Heart left ventricle (tissue), 16 donors: ENCODE data around the gene ZER1. TPM values are rescaled to one million over a fixed set of nuclear protein-coding genes. Genes with fewer than 3 reads are reported as not detected.

Experiments used
- ATAC-seq, 4 donors: fragments of 200-7000 bp; cut with Tn5 transposase; one replicate each; pipeline ENCODE4 v1.9.1; 2020 to 2022; ENCODE audit warnings: moderate library complexity in 4 of 4, mild to moderate bottlenecking in 3 of 4, moderate number of reproducible peaks in 1 of 4
- DNase-seq, 5 donors: peaks; one replicate each; pipeline ENCODE4 v3.0.0-alpha.2; 2020
- H3K27ac ChIP-seq, 12 donors: fragments of 200-600 bp; sonication (generic) in 4 of 12; one replicate each; pipeline versions ENCODE4 v1.5.0 to v1.8.0; 2016 to 2022; ENCODE audit warnings: mild to moderate bottlenecking in 2 of 12
- H3K27me3 ChIP-seq, 9 donors: fragments of 200-600 bp; sonication (generic) in 2 of 9; one replicate each; pipeline versions ENCODE4 v1.5.1 to v1.8.0; 2016 to 2022; ENCODE audit warnings: mild to moderate bottlenecking in 3 of 9
- H3K36me3 ChIP-seq, 9 donors: fragments of 200-600 bp; sonication (generic) in 2 of 9; one replicate each; pipeline versions ENCODE4 v1.5.0 to v1.8.0; 2018 to 2022; ENCODE audit warnings: mild to moderate bottlenecking in 2 of 9
- H3K4me1 ChIP-seq, 12 donors: fragments of 200-600 bp; sonication (generic) in 4 of 12; one replicate each; pipeline versions ENCODE4 v1.5.0 to v1.8.0; 2016 to 2022; ENCODE audit warnings: mild to moderate bottlenecking in 3 of 12
- H3K4me3 ChIP-seq, 12 donors: fragments of 200-600 bp; sonication (generic) in 4 of 12; one replicate each; pipeline versions ENCODE4 v1.5.0 to v1.8.0; 2017 to 2022; ENCODE audit warnings: mild to moderate bottlenecking in 9 of 12, moderate library complexity in 4 of 12
- H3K9me3 ChIP-seq, 12 donors: fragments of 200-600 bp; sonication (generic) in 4 of 12; one replicate each; pipeline versions ENCODE4 v1.5.0 to v1.8.0; 2016 to 2022; ENCODE audit warnings: mild to moderate bottlenecking in 1 of 12
- POLR2A ChIP-seq, 2 donors: fragments of 450-650 bp; IDR thresholded peaks; one replicate each; pipeline ENCODE4 v1.6.1; 2017; ENCODE audit warnings: antibody characterized with exemption in 2 of 2, mild to moderate bottlenecking in 2 of 2, moderate library complexity in 2 of 2
- WGBS, 4 donors: extraction: QIAGEN DNeasy Blood & Tissue Kit in 2 of 4; methylation state at CpG; one replicate each; pipeline versions ENCODE4 v1.1.5 to v1.1.7; 2013 to 2018; 5-methylcytosine and 5-hydroxymethylcytosine counted together
- intact Hi-C, 10 donors: fragments of 100-400 bp; cut with DNase I; formaldehyde crosslinking; loops; one replicate each; pipeline versions ENCODE4 v1.11.1 to v1.14.2; 2022
- polyA plus RNA-seq, 2 donors: library from polyadenylated mRNA; stranded (reverse); fragments of 200-250 nt; gene quantifications; one replicate each; pipeline ENCODE4 v1.2.3, GENCODE V29; 2013
- total RNA-seq, 9 donors: library from RNA; depleted of rRNA in 2 of 9; stranded (reverse); fragments of >200 nt in 2 of 9; fragmentation: NEBNext Ultra II Directional in 3 of 9; extraction: Animal tissue kit (Norgen Biotek cat#: 25700) in 3 of 9; gene quantifications; one replicate each; pipeline versions ENCODE4 v1.1.0 to v1.2.4, GENCODE V29; 2016 to 2023
- TF ChIP-seq, protein P1 (sequence below), 12 donors: fragments of 200-600 bp; sonication (generic) in 4 of 12; IDR thresholded peaks; one replicate each; pipeline versions ENCODE4 v1.5.0 to v1.8.0; 2018 to 2022; ENCODE audit warnings: antibody characterized with exemption in 12 of 12, mild to moderate bottlenecking in 5 of 12
- donor health status: ischemic (EF 13 %, LVEDD 7.1; RV severe dilation, severe dysfunction).
- donor health status: healthy with polysubstance abuse.
- donor health status: DM: no; HTN: yes; CAD: no.
- donor health status: DM: no; HTN: no; CAD: no.
- donor health status: ischemic (EF 25% LVEDD 6.9; RV normal size, moderate dysfunction).
- donor health status: ischemic (EF 25% LVEDD 5.7; RV mildly dilated, moderate dysfunction).
- donor health status: healthy.
- donor health status: DM: yes; HTN: yes; CAD: no.
- donor health status: ischemic (EF 35%, LVEDD 5.7; RV mildly dilated, moderate dysfunction).
- donor health status: nonischemic (EF 11% LVEDD 7.7; RV severe dilation, severe dysfunction).
- donor health status: DM: yes; HTN: yes; CAD: no.
- donor health status: PGD.
- donor health status: ischemic (EF 29% LVEDD 5.4; RV normal size, mild dysfunction).
- donor health status: nonischemic (EF 23%, LVEDD 6.1; RV moderate dilation, normal function).

The ZER1 gene
- total and polyA plus RNA-seq, 11 donors = 32.4 to 163 (median 59.6) TPM

DNA sequence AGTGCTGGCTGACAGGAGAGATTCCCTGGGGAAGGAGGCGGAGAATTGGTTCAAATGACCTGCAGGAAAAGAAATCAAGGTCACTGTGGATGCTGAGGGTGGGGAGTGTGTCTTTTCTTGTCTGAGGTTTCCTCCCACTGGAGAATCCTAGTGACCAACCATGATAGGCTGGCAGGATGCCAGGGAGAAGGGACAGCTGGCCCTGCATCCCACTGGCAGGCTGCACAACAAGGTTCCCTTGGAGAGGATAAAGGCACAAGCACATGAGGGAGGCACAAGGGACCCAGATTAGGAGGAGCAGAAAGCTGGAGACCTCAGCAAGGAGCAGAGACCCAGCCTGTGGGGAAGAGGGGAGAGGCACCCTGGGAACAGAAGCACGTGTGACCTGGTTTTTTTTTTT lies 36.4 kb downstream of the ZER1 start:
- no peak overlapping the region for H3K4me3 ChIP-seq
- no peaks in the 10 kb centered on the region for H3K27me3 ChIP-seq
- H3K9me3 ChIP-seq = no peaks in the 10 kb centered on the region
- ATAC-seq = no peak
- peaks cover 0 to 82% (median 62%) of the 10 kb centered on the region in 9 donors for H3K36me3 ChIP-seq
- TF ChIP-seq, protein P1, sequence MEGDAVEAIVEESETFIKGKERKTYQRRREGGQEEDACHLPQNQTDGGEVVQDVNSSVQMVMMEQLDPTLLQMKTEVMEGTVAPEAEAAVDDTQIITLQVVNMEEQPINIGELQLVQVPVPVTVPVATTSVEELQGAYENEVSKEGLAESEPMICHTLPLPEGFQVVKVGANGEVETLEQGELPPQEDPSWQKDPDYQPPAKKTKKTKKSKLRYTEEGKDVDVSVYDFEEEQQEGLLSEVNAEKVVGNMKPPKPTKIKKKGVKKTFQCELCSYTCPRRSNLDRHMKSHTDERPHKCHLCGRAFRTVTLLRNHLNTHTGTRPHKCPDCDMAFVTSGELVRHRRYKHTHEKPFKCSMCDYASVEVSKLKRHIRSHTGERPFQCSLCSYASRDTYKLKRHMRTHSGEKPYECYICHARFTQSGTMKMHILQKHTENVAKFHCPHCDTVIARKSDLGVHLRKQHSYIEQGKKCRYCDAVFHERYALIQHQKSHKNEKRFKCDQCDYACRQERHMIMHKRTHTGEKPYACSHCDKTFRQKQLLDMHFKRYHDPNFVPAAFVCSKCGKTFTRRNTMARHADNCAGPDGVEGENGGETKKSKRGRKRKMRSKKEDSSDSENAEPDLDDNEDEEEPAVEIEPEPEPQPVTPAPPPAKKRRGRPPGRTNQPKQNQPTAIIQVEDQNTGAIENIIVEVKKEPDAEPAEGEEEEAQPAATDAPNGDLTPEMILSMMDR (IDR thresholded peaks at IDR 0.05) = no peak
- no peak overlapping the region for H3K27ac ChIP-seq
- intact Hi-C loops = no loop called here
- WGBS, 4 donors = 54 to 67% (median 64%) methylated on average over 2 of the region's 2 CpGs
- DNase-seq = no peak
- H3K4me1 ChIP-seq = peaks cover 0 to 8% (median 0%) of the 10 kb centered on the region in 12 donors

DNA sequence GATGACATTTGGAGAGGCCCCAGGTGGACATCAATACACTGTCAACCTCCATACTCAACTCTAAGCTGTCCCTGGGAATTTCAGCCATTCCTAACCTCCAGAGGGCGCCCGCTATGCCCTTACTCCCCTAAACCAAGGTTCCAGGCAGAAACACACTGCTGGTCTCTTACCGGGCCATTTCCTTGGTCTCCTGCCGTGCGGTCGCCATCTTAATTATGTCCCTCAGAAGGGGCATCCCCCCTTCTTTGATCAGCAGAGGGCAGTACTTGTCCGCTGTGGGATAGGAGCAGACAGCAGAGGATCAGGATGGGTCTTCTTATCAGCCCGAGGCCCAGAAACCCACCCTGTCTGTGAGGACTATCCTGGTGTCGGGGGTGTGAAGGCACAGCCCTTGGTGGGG lies 38.5 kb downstream of the ZER1 start:
- DNase-seq = peak in 4 of 5 donors; percentile 50 to 75 (median 62)
- peak overlapping the region in 4 of 12 donors; percentile 34 to 64 (median 48) for H3K27ac ChIP-seq
- peaks cover 0 to 8% (median 0%) of the 10 kb centered on the region in 12 donors for H3K4me1 ChIP-seq
- ATAC-seq = peak in 3 of 4 donors; percentile 81 to 83 (median 82)
- intact Hi-C loops = loop anchor here in 1 of 10 donors (5.0 kb wide), 1 partner anchor 54 kb away; the partner anchor contains the start of gene TBC1D13
- WGBS, 4 donors = 22 to 39% (median 34%) methylated on average over 9 of the region's 9 CpGs
- H3K36me3 ChIP-seq = peaks cover 0 to 63% (median 53%) of the 10 kb centered on the region in 9 donors
- TF ChIP-seq POLR2A (IDR thresholded peaks at IDR 0.05) = no peak
- TF ChIP-seq, protein P1 (IDR thresholded peaks at IDR 0.05) = peak; percentile 33 to 71 (median 54)
- no peaks in the 10 kb centered on the region for H3K9me3 ChIP-seq
- no peaks in the 10 kb centered on the region for H3K27me3 ChIP-seq
- H3K4me3 ChIP-seq = peak overlapping the region in 1 of 12 donors; percentile 5

DNA sequence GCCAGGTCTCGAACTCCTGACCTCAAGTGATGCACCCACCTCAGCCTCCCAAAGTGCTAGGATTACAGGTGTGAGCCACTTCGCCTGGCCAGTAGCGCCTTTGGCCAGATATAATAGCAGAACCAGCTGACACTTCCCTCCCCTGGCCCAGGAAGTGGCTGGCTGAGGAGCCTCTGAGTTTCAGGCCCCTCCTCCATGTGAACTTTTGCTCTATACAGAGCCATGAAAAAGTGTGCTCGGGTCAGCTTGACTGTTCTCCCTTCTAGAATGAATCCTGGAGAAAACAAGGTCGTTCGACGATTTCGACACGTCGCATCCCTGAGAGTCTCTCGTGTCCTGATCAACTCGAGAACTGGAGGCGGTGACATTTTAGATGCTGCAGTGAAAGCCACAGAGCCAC lies 39.2 kb downstream of the ZER1 start:
- Histone ChIP-seq H3K9me3 (no peaks in the 10 kb centered on the region), H3K4me3 (no peak overlapping the region), H3K27ac (no peak overlapping the region), H3K4me1 (peaks cover 0 to 8% (median 0%) of the 10 kb centered on the region in 12 donors), H3K36me3 (peaks cover 0 to 59% (median 51%) of the 10 kb centered on the region in 9 donors), H3K27me3 (no peaks in the 10 kb centered on the region)
- intact Hi-C loops = loop anchor here in 1 of 10 donors (5.0 kb wide), 1 partner anchor 55 kb away; the partner anchor contains the start of gene TBC1D13
- WGBS, 4 donors = 87 to 91% (median 88%) methylated on average over 13 of the region's 13 CpGs
- DNase-seq (no peak), ATAC-seq (no peak)
- TF ChIP-seq, protein P1 (IDR thresholded peaks at IDR 0.05) = no peak
- TF ChIP-seq POLR2A (IDR thresholded peaks at IDR 0.05) = no peak

DNA sequence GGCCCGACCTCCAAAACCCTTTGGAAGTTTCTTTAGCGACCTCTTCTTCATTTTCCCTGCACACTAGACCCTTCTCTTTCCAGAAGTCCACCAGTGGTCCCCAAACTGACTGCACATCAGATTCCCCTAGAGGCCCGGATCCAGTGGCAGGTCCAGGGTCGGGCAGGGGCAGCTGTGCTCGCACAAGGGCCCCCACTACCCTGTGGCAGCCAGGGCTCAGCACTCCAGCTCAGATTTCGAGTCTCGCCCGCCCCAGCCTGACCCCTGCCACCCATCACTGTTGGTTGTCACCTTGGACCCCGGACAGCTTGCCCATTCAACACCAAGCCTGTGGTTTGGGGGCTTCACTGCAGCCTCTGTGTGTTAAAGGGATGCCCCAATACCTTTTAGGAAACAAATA lies 40.0 kb downstream of the ZER1 start:
- TF ChIP-seq POLR2A (IDR thresholded peaks at IDR 0.05) = no peak
- Histone ChIP-seq H3K9me3 (no peaks in the 10 kb centered on the region), H3K27me3 (no peaks in the 10 kb centered on the region), H3K27ac (no peak overlapping the region), H3K4me1 (peaks cover 0 to 8% (median 0%) of the 10 kb centered on the region in 12 donors), H3K36me3 (peaks cover 0 to 50% (median 42%) of the 10 kb centered on the region in 9 donors), H3K4me3 (no peak overlapping the region)
- intact Hi-C loops = loop anchor here in 1 of 10 donors (5.0 kb wide), 1 partner anchor 56 kb away; the partner anchor contains the start of gene TBC1D13
- 83 to 91% (median 85%) methylated on average over 9 of the region's 9 CpGs for WGBS, 4 donors
- no peak for DNase-seq
- ATAC-seq = no peak
